Neural progenitor cell (in vitro differentiated cells): Measurements from ENCODE around the gene HTATIP2.

Experiments
- EZH2phosphoT487 ChIP-seq: fragments of 200-600 bp; sonication (generic); IDR thresholded peaks from 2 replicates; pipeline ENCODE4 v1.6.1; 2017; ENCODE audit warnings: antibody characterized with exemption
- TF ChIP-seq, protein P1 (sequence below): fragments of 200-600 bp; sonication (generic); IDR thresholded peaks from 2 replicates; pipeline ENCODE4 v1.5.1; 2017; ENCODE audit warnings: antibody characterized with exemption, mild to moderate bottlenecking

GRCh38 chr11:20362481-20362880 is 1.0 kb upstream of the HTATIP2 start:
- TF ChIP-seq, protein P1, sequence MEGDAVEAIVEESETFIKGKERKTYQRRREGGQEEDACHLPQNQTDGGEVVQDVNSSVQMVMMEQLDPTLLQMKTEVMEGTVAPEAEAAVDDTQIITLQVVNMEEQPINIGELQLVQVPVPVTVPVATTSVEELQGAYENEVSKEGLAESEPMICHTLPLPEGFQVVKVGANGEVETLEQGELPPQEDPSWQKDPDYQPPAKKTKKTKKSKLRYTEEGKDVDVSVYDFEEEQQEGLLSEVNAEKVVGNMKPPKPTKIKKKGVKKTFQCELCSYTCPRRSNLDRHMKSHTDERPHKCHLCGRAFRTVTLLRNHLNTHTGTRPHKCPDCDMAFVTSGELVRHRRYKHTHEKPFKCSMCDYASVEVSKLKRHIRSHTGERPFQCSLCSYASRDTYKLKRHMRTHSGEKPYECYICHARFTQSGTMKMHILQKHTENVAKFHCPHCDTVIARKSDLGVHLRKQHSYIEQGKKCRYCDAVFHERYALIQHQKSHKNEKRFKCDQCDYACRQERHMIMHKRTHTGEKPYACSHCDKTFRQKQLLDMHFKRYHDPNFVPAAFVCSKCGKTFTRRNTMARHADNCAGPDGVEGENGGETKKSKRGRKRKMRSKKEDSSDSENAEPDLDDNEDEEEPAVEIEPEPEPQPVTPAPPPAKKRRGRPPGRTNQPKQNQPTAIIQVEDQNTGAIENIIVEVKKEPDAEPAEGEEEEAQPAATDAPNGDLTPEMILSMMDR = no peak
- TF ChIP-seq EZH2phosphoT487 = no peak
